ENCODE data around the gene PHACTR1. TPM values are rescaled to one million over a fixed set of nuclear protein-coding genes. Genes with fewer than 3 reads are reported as not detected.

PHACTR1 gene
- total and polyA plus RNA-seq, 9 of the 15 experiments (the other 6 are each of a cell fraction or from before 2014, with no cell fraction given): 11.5 to 32.6 (median 22.0) TPM

- CTCF ChIA-PET (ENCODE audit: low intra/inter-chr PET ratio): no interaction called here
- TF ChIP-seq ZKSCAN3 (CRISPR knock-in tag; IDR thresholded peaks at IDR 0.05) (no peak), ZNF695 (CRISPR knock-in tag; IDR thresholded peaks at IDR 0.05) (no peak), SMAD4 (CRISPR knock-in tag; conservative IDR thresholded peaks at IDR 0.05) (no peak), HMGN3 (IDR thresholded peaks at IDR 0.05; ENCODE audit: borderline replicate concordance, extremely low read depth, insufficient read length, low read depth, low read length) (no peak), HDAC6 (IDR thresholded peaks at IDR 0.05; ENCODE audit: low read depth, low read length) (no peak), KLF13 (tag; IDR thresholded peaks at IDR 0.05; ENCODE audit: borderline replicate concordance, low read depth) (no peak), MAFF (IDR thresholded peaks at IDR 0.05; ENCODE audit: low read length) (peak; percentile 73), ZNF282 (CRISPR knock-in tag; IDR thresholded peaks at IDR 0.05) (no peak), DACH1 (IDR thresholded peaks at IDR 0.05; ENCODE audit: partially characterized antibody) (no peak), MAFG (tag; conservative IDR thresholded peaks at IDR 0.05) (peak; percentile 92), CBFA2T3 (IDR thresholded peaks at IDR 0.05) (no peak), FOXK2 (conservative IDR thresholded peaks at IDR 0.05 in 1 of 2, IDR thresholded peaks at IDR 0.05 in 1 of 2; ENCODE audit: low read depth in 2 of 2) (no peak), MAFK (IDR thresholded peaks at IDR 0.05; ENCODE audit: low read length) (peak; percentile 72), PRPF4 (IDR thresholded peaks at IDR 0.05; ENCODE audit: insufficient read depth, low read depth, low read length, poor library complexity, severe bottlenecking) (no peak), KDM5B (IDR thresholded peaks at IDR 0.05; ENCODE audit: insufficient replicate concordance, low read depth, low read length) (no peak), ZFP36 (IDR thresholded peaks at IDR 0.05; ENCODE audit: low read depth, low read length, partially characterized antibody) (no peak), ZNF449 (CRISPR knock-in tag; IDR thresholded peaks at IDR 0.05) (no peak), ZNF316 (IDR thresholded peaks at IDR 0.05) (peak; percentile 92), HES1 (IDR thresholded peaks at IDR 0.05; ENCODE audit: low read depth) (no peak), PPARD (CRISPR knock-in tag; IDR thresholded peaks at IDR 0.05) (no peak), ARID2 (IDR thresholded peaks at IDR 0.05) (no peak), JUN (IDR thresholded peaks at IDR 0.05; ENCODE audit: borderline replicate concordance, low read depth, low read length) (no peak), JUN (CRISPR knock-in tag; IDR thresholded peaks at IDR 0.05; ENCODE audit: borderline replicate concordance) (no peak), C11orf30 (IDR thresholded peaks at IDR 0.05; ENCODE audit: low read depth) (peak; percentile 84), ZEB2 (IDR thresholded peaks at IDR 0.05) (no peak)
These were observed 471.1 kb downstream of the PHACTR1 start for GRCh38 chr6:13187692-13188091.

More at GRCh38 chr6:13187692-13188091, 471.1 kb downstream of the PHACTR1 start:
- Histone ChIP-seq H3K9me1 (ENCODE audit: control insufficient read depth, insufficient read depth, low read length) (no peaks in the 10 kb centered on the region), H4K20me1 (replicated peaks; ENCODE audit: control insufficient read depth, insufficient read depth, low read length) (no peaks in the 10 kb centered on the region), H3K9ac (ENCODE audit: insufficient read depth in 1 of 2, low read depth in 2 of 2, low read length in 2 of 2) (no peak overlapping the region), H3K27ac (ENCODE audit: extremely low read depth, low read depth, low read length) (no peak overlapping the region), H3K36me3 (ENCODE audit: control insufficient read depth, insufficient read depth, low read length) (no peaks in the 10 kb centered on the region), H3K9me3 (replicated peaks; ENCODE audit: control insufficient read depth, insufficient read depth, low read depth, low read length) (no peaks in the 10 kb centered on the region), H3K4me3 (no peak overlapping the region), H3K27me3 (ENCODE audit: control insufficient read depth in 2 of 2, insufficient read depth in 2 of 2, low read length in 2 of 2) (peaks cover 39 to 45% of the 10 kb centered on the region in 2 experiments), H3K4me2 (ENCODE audit: insufficient read depth, low read length) (no peak overlapping the region), H3K4me1 (replicated peaks in 1 of 2; ENCODE audit: control insufficient read depth in 2 of 2, insufficient read depth in 2 of 2, low read length in 2 of 2) (no peaks in the 10 kb centered on the region), H3K79me2 (ENCODE audit: control insufficient read depth, insufficient read depth, low read length) (no peaks in the 10 kb centered on the region), H2AFZ (ENCODE audit: low read depth, low read length) (no peak overlapping the region)
- intact Hi-C loops (cut with micrococcal nuclease): no loop called here
- BruUV-seq (replicated peaks): no TSS peak
- no peak for DNase-seq (ENCODE audit: extremely low read depth in 1 of 4, low spot score in 3 of 4)
- in situ Hi-C loops (cut with MboI): no loop called here
- POLR2A ChIA-PET: interaction anchor here (0.7 kb wide), 1 partner anchor 141 kb away, joined by 3 read pairs; the partner anchor contains the start of gene TBC1D7
- FAIRE-seq: no peak
- 4% methylated on average over 3 of the region's 3 CpGs for WGBS (ENCODE audit: insufficient coverage, low coverage, missing lambda C conversion rate)
- no peak for ATAC-seq
